Sciatic nerve (tissue), 2 donors: ENCODE measurements around the gene CNIH3. TPM values are rescaled to one million over a fixed set of nuclear protein-coding genes. Genes with fewer than 3 reads are reported as not detected.
"Not testable (repeated sequence)": the region's sequence is repeated elsewhere in the genome, so short reads cannot be mapped to it uniquely, and the experiment has no call there.

Experiments used
- ATAC-seq: fragments of 200-7000 bp; cut with Tn5 transposase; one replicate; pipeline ENCODE4 v1.9.1; 2020; ENCODE audit warnings: mild to moderate bottlenecking, moderate library complexity
- DNase-seq: peaks from one replicate; pipeline ENCODE4 v3.0.0-alpha.2; 2020; ENCODE audit warnings: low spot score
- intact Hi-C: fragments of 100-400 bp; cut with DNase I; formaldehyde crosslinking; loops from one replicate; pipeline ENCODE4 v1.14.2; 2022
- total RNA-seq: library from RNA; stranded (reverse); fragmentation: NEBNext Ultra II Directional; extraction: Animal tissue kit (Norgen Biotek cat#: 25700); gene quantifications from one replicate; pipeline ENCODE4 v1.2.1, GENCODE V29; 2021
- donor health status: DM: no; HTN: no; CAD: no.
- donor health status: DM: no; HTN: no; CAD: no.

Gene CNIH3
- total RNA-seq, 1 donor from 2014 or later, result 6.7 TPM

GRCh38 chr1:224675590-224675989, 59.5 kb downstream of the CNIH3 start:
- intact Hi-C loops, result no loop called here
- ATAC-seq (no peak), DNase-seq (no peak)

- ATAC-seq (no peak), DNase-seq (no peak)
- intact Hi-C loops, result no loop called here
Measured at GRCh38 chr1:224676551-224676950, 60.4 kb downstream of the CNIH3 start.

DNA sequence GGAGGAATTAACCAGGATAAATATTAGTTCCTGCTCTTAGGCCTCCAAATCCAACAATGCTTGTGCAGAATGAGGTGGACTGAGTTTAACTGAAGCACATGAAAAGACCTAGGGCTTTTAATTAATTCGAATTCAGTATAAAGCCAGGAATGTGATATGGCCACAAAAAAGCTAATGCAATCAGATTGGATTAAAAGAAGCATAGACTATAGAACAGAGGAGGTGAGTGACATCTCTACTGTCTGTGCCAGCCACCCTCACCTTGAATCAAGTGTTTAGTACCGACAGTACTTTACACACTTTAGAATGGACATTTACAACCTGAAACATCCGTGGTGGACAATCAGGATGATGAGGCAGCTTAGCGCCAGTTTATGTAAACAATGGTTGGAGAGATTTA, 62.1 kb downstream of the CNIH3 start:
- intact Hi-C loops, result no loop called here
- DNase-seq (no peak), ATAC-seq (no peak)

DNA sequence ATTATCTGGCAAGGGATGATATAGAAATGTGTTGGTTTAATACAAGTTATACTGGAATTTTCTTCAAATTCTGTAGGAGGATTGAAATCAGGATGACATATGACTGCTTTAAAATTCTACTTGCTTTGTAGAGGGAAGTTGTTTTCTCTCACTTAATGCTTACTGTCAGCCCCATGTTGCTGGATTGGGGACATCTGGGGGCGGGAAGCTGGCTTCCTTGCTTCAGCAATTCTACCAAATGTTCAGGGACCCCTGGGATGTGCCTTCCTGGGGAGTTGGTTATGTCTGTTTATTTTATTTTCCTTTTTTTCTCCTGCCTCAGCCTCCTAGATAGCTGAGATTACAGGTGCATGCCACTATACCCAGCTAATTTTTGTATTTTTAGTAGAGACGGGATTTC, 63.5 kb downstream of the CNIH3 start:
- intact Hi-C loops, result no loop called here
- DNase-seq, result no peak
- ATAC-seq, result no peak

GRCh38 chr1:224681816-224682215, 65.7 kb downstream of the CNIH3 start:
- no peak for ATAC-seq
- DNase-seq, result no peak
- intact Hi-C loops, result no loop called here

- intact Hi-C loops, result no loop called here
- ATAC-seq, result no peak
- DNase-seq, result no peak
Measured at GRCh38 chr1:224683936-224684335, 67.8 kb downstream of the CNIH3 start.

GRCh38 chr1:224684979-224685425, 68.9 kb downstream of the CNIH3 start:
- DNase-seq (no peak), ATAC-seq (no peak)
- intact Hi-C loops, result no loop called here

DNA sequence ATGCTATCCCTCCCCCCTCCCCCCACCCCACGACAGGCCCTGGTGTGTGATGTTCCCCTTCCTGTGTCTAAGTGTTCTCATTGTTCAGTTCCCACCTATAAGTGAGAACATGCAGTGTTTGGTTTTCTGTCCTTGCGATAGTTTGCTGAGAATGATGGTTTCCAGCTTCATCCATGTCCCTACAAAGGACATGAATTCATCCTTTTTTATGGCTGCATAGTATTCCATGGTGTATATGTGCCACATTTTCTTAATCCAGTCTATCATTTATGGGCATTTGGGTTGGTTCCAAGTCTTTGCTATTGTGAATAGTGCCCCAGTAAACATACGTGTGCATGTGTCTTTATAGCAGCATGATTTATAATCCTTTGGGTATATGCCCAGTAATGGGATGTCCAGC, 70.0 kb downstream of the CNIH3 start:
- ATAC-seq, intact Hi-C loops, DNase-seq: not testable (repeated sequence)

- DNase-seq (no peak), ATAC-seq (no peak)
- intact Hi-C loops, result no loop called here
Measured at GRCh38 chr1:224687465-224687864, 71.3 kb downstream of the CNIH3 start.

- intact Hi-C loops, result no loop called here
- ATAC-seq, result no peak
- DNase-seq, result no peak
Measured at GRCh38 chr1:224689374-224689773, 73.3 kb downstream of the CNIH3 start.

DNA sequence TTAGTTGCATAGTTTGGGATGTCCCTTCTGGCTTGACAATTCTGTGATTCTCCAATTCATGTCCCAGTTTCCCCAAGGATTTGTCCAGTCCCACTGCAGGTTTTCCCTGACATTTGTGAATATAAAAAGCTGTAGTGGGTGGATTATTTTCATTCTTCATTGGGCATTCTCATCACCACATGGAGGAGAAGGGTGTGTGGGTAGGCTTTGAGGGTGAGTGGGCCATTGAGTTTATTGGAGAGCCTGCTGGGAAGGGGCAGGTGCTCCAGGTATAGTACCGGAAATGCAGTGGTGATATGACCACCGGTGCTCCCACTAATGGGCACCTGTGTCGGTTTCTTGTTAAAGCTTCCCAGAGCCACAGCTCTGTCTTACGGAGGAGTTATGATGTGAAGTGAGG, 74.5 kb downstream of the CNIH3 start:
- intact Hi-C loops, result no loop called here
- no peak for ATAC-seq

DNA sequence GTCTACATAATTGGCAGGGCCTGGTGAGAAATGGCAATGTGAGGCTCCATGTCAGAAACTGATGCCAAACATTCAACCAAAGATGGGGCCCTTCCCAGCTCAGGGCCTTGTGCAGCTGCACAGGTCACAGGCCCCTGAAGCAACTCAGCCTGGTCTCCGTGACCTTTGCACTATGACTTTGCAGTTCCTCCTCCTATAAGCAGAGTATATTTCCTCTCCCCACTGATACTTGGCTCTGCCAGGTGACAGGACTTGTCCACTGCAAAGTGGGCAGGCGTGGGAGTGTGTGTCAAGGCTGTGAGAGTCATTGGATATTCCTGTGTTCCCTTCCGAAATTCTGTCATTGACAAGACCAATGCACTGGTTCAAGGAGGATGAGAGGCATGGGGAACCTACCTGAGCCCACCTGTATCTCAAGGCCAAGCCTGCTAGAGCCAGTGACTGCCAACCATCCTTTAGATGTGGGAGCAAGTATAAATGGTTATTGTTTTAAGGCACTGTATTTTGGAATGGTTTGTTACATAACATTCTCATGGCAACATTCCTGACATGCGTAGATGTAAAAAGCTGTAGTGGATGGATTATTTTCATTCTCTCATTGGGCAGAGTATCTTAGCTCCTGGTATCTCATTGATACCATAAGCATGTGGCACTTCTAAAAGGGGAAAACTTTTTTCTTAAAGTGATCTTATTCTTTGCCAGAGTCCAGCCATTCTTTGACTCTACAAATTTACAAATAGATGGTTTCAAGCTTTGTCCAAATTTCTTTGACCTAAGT, 75.2 kb downstream of the CNIH3 start:
- intact Hi-C loops, result no loop called here
- no peak for ATAC-seq
- DNase-seq, result no peak

More for the DNA sequence above, 74.5 kb downstream of the CNIH3 start:
- DNase-seq, result no peak

DNA sequence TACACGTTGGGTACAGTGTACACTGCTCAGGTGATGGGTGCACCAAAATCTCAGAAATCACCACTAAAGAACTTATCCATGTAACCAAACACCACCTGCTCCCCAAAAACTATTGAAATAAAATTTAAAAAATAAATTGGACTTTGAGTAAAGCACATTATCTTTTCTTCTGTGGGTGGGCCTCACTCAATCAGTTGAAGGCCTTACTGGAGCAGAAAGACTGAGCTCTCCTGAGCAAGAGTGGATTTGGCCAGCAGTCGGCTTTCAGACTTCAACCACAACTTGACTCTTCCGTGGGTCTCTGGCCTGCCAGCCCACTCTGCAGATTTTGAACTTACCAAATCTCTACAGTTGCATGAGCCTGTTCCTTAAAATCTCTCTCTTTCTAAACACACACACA, 78.9 kb downstream of the CNIH3 start:
- intact Hi-C loops, result no loop called here
- DNase-seq, result no peak
- ATAC-seq, result no peak

GRCh38 chr1:224696021-224696420, 79.9 kb downstream of the CNIH3 start:
- no peak for ATAC-seq
- DNase-seq, result no peak
- intact Hi-C loops, result no loop called here

- DNase-seq (no peak), ATAC-seq (no peak)
- intact Hi-C loops, result no loop called here
Measured at GRCh38 chr1:224696891-224697765, 81.0 kb downstream of the CNIH3 start.

DNA sequence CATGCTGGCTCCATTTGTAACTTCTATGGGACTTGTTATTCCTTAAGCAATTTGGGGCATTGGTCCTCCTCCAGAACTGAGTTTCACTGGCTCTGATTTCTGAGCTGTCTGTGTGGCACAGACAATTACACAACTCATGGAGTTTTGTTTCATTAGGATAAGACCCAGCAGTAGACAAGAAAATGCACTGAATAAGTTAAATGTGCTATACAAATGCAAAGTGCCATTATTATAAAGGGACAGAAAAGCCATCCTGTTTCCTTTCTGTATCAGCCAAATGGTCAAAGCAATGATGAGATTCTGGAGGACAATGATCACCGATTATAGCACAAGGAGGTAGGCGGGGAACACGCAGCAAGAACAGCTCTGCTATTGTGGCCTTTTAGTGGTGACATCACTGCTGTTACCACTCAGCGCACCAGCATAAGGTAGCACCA, 81.9 kb downstream of the CNIH3 start:
- DNase-seq, result no peak
- ATAC-seq, result no peak
- intact Hi-C loops, result no loop called here

DNA sequence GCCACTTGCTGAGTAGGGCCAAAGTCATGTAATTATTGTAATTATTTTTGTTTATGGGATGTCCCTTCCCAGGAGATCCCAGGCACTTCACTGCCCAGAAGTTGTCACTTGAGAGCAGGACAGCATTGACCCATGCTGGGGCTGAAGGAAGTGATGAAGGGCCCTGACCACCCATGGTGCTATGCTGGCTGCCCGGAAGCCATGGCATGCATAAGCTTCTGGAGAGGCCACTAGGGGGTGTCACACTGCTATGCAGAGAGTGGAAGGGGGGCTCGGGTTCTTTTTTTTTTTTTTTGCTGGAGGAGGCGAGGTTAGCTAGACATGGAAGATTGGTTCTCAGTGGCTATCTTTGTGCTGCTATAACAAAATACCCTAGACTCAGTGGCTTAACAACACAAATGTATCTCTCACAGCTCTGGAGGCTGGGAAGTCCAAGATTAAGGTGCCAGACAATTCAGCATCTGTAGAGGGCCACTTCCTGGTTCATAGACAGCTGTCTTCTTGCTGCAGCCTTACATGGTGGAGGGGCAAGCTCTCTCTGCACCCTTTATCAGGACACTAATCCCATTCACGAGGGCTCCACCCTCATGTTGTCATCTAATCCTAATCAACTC, 84.9 kb downstream of the CNIH3 start:
- ATAC-seq (no peak), DNase-seq (no peak)
- intact Hi-C loops, result no loop called here

- DNase-seq, result no peak
- ATAC-seq, result no peak
- intact Hi-C loops, result no loop called here
Measured at GRCh38 chr1:224703702-224704101, 87.6 kb downstream of the CNIH3 start.

DNA sequence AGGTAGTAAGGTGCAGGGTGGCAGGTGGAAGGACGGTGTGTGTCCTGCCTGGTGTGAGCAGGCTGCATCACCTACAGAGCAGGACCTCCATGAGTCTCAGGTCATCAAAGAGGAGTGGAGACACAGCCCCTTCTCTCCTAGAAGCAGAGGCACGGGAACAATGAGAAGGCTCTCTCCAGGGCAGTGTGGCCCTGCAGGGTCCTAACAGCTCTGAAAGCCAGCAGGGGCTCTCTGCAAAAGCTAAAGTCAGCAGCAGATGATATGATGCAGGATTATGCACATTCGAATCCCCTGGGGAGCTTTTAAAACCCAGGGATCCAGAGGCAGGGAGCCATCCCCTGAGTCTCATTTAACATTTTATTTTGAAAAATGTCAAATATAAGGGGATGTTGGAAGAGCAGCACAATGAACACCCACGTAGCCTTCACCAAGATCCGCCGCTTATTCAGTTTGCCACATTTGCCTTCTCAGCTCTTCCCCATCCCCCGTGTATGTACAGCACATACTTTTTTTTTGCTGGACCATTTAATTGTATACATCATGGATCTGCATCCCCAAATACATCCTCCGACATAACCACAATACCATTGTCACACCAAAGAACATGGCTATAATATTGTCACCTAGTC, 88.1 kb downstream of the CNIH3 start:
- DNase-seq, result no peak
- intact Hi-C loops, result no loop called here
- ATAC-seq, result no peak
